Mesendoderm (in vitro differentiated cells): ENCODE data around the gene ACBD4.

Experiments
- DNase-seq: peaks from one replicate; pipeline ENCODE4 v3.0.0; 2013
- H2AK5ac ChIP-seq: 2 replicates; pipeline ENCODE4 v1.6.1; 2013; ENCODE audit warnings: low read length, inconsistent platforms
- H2BK120ac ChIP-seq: 2 replicates; pipeline ENCODE4 v1.6.1; 2013; ENCODE audit warnings: low read depth, mild to moderate bottlenecking, low read length, moderate library complexity, mixed read lengths
- H2BK15ac ChIP-seq: replicated peaks from 2 replicates; pipeline ENCODE4 v1.6.1; 2013; ENCODE audit warnings: low read depth, mild to moderate bottlenecking, moderate library complexity
- H2BK5ac ChIP-seq: 2 replicates; pipeline ENCODE4 v1.6.1; 2013; ENCODE audit warnings: low read length, inconsistent platforms
- H3K18ac ChIP-seq: 2 replicates; pipeline ENCODE4 v1.6.1; 2013; ENCODE audit warnings: mild to moderate bottlenecking, low read length, mixed read lengths
- H3K23ac ChIP-seq: one replicate; pipeline ENCODE4 v1.6.1; 2013; ENCODE audit warnings: low read length
- H3K27ac ChIP-seq: 2 replicates; pipeline ENCODE4 v1.5.1; 2013; ENCODE audit warnings: low read depth, mild to moderate bottlenecking, inconsistent platforms, low read length, moderate library complexity
- H3K27me3 ChIP-seq: 2 replicates; pipeline ENCODE4 v1.6.1; 2013; ENCODE audit warnings: low read length, control low read depth, mild to moderate bottlenecking, inconsistent platforms; ENCODE audit not compliant: insufficient read depth, poor library complexity
- H3K36me3 ChIP-seq: 2 replicates; pipeline ENCODE4 v1.6.1; 2013; ENCODE audit warnings: low read length, inconsistent platforms; ENCODE audit not compliant: control insufficient read depth, insufficient read depth
- H3K4ac ChIP-seq: one replicate; pipeline ENCODE4 v1.6.1; 2013; ENCODE audit warnings: low read depth, mild to moderate bottlenecking, low read length, moderate library complexity
- H3K4me1 ChIP-seq: 2 replicates; pipeline ENCODE4 v1.6.1; 2013; ENCODE audit warnings: low read depth, low read length, inconsistent platforms; ENCODE audit not compliant: control insufficient read depth
- H3K4me2 ChIP-seq: 2 replicates; pipeline ENCODE4 v1.6.1; 2013; ENCODE audit warnings: low read length
- H3K4me3 ChIP-seq: 2 replicates; pipeline ENCODE4 v1.5.1; 2013; ENCODE audit warnings: mild to moderate bottlenecking, low read length
- H3K56ac ChIP-seq: one replicate; pipeline ENCODE4 v1.6.1; 2013; ENCODE audit warnings: low read length
- H3K79me1 ChIP-seq: 2 replicates; pipeline ENCODE4 v1.6.1; 2013; ENCODE audit warnings: low read length, inconsistent platforms
- H3K79me2 ChIP-seq: 2 replicates; pipeline ENCODE4 v1.6.1; 2013; ENCODE audit warnings: mild to moderate bottlenecking, low read length; ENCODE audit not compliant: control insufficient read depth, insufficient read depth
- H3K9ac ChIP-seq: 2 replicates; pipeline ENCODE4 v1.6.1; 2013; ENCODE audit warnings: low read length, inconsistent platforms
- H4K5ac ChIP-seq: one replicate; pipeline ENCODE4 v1.6.1; 2013; ENCODE audit warnings: low read length
- H4K8ac ChIP-seq: one replicate; pipeline ENCODE4 v1.6.1; 2013; ENCODE audit warnings: low read depth, mild to moderate bottlenecking, control low read depth, low read length, moderate library complexity
- WGBS: extraction: QIAGEN DNeasy Blood & Tissue Kit; methylation state at CpG from one replicate; pipeline ENCODE4 v1.1.7; 2013; ENCODE audit warnings: low lambda C conversion rate, missing lambda C conversion rate; ENCODE audit not compliant: insufficient coverage; ENCODE audit errors: extremely low coverage; 5-methylcytosine and 5-hydroxymethylcytosine counted together

Gene ACBD4

GRCh38 chr17:45170280-45170930 lies 34.9 kb downstream of the ACBD4 start:
- no CpG with 5 or more reads among the region's 12 CpGs for WGBS
- Histone ChIP-seq H3K4me2 (no peak overlapping the region), H3K4ac (no peak overlapping the region), H4K8ac (no peak overlapping the region), H3K9ac (no peak overlapping the region), H2BK120ac (no peak overlapping the region), H2AK5ac (no peak overlapping the region), H3K23ac (no peak overlapping the region), H3K18ac (no peak overlapping the region), H3K79me2 (no peaks in the 10 kb centered on the region), H4K5ac (no peak overlapping the region), H3K4me3 (no peak overlapping the region), H2BK5ac (no peak overlapping the region), H3K36me3 (no peaks in the 10 kb centered on the region), H3K4me1 (peaks cover 20% of the 10 kb centered on the region), H3K27ac (no peak overlapping the region), H2BK15ac (no peak overlapping the region), H3K27me3 (no peaks in the 10 kb centered on the region), H3K79me1 (no peaks in the 10 kb centered on the region), H3K56ac (peak overlapping the region; percentile 73)
- peak; percentile 30 for DNase-seq

GRCh38 chr17:45170931-45171337 lies 35.4 kb downstream of the ACBD4 start:
- no peak overlapping the region for H2BK15ac ChIP-seq
- H4K8ac ChIP-seq: no peak overlapping the region
- no peak overlapping the region for H2BK120ac ChIP-seq
- no peak overlapping the region for H2AK5ac ChIP-seq
- H4K5ac ChIP-seq: no peak overlapping the region
- peak overlapping the region; percentile 29 for H3K4ac ChIP-seq
- DNase-seq: peak; percentile 37
- no peaks in the 10 kb centered on the region for H3K79me1 ChIP-seq
- H3K4me1 ChIP-seq: peaks cover 20% of the 10 kb centered on the region
- H3K56ac ChIP-seq: peak overlapping the region; percentile 73
- H3K79me2 ChIP-seq: no peaks in the 10 kb centered on the region
- no CpG with 5 or more reads among the region's 5 CpGs for WGBS
- peak overlapping the region; percentile 65 for H3K18ac ChIP-seq
- peak overlapping the region; percentile 51 for H3K27ac ChIP-seq
- no peak overlapping the region for H3K23ac ChIP-seq
- peak overlapping the region; percentile 39 for H3K9ac ChIP-seq
- H3K4me2 ChIP-seq: no peak overlapping the region
- no peaks in the 10 kb centered on the region for H3K36me3 ChIP-seq
- no peaks in the 10 kb centered on the region for H3K27me3 ChIP-seq
- H2BK5ac ChIP-seq: peak overlapping the region; percentile 2
- H3K4me3 ChIP-seq: no peak overlapping the region

- H3K4me2 ChIP-seq: no peak overlapping the region
- H2BK120ac ChIP-seq: peak overlapping the region; percentile 33
- H4K5ac ChIP-seq: no peak overlapping the region
- no peaks in the 10 kb centered on the region for H3K79me1 ChIP-seq
- no peak overlapping the region for H3K23ac ChIP-seq
- peak overlapping the region; percentile 51 for H3K27ac ChIP-seq
- peak; percentile 61 for DNase-seq
- no peak overlapping the region for H3K4me3 ChIP-seq
- no peaks in the 10 kb centered on the region for H3K36me3 ChIP-seq
- H2BK15ac ChIP-seq: no peak overlapping the region
- peak overlapping the region; percentile 43 for H3K4ac ChIP-seq
- H2BK5ac ChIP-seq: peak overlapping the region; percentile 39
- H3K27me3 ChIP-seq: no peaks in the 10 kb centered on the region
- WGBS: no CpG with 5 or more reads among the region's 20 CpGs
- peak overlapping the region; percentile 73 for H3K56ac ChIP-seq
- H3K9ac ChIP-seq: peak overlapping the region; percentile 39
- no peaks in the 10 kb centered on the region for H3K79me2 ChIP-seq
- peaks cover 20% of the 10 kb centered on the region for H3K4me1 ChIP-seq
- H2AK5ac ChIP-seq: no peak overlapping the region
- H3K18ac ChIP-seq: peak overlapping the region; percentile 65
- peak overlapping the region; percentile 93 for H4K8ac ChIP-seq
Measured at GRCh38 chr17:45171338-45172231, 36.1 kb downstream of the ACBD4 start.

- H3K79me2 ChIP-seq: no peaks in the 10 kb centered on the region
- H3K4me1 ChIP-seq: peaks cover 20% of the 10 kb centered on the region
- H3K4me2 ChIP-seq: no peak overlapping the region
- no peak for DNase-seq
- H3K27ac ChIP-seq: peak overlapping the region; percentile 51
- H2BK15ac ChIP-seq: no peak overlapping the region
- no peaks in the 10 kb centered on the region for H3K27me3 ChIP-seq
- no peak overlapping the region for H3K9ac ChIP-seq
- H3K18ac ChIP-seq: peak overlapping the region; percentile 65
- H3K79me1 ChIP-seq: no peaks in the 10 kb centered on the region
- peak overlapping the region; percentile 33 for H2BK120ac ChIP-seq
- H4K5ac ChIP-seq: no peak overlapping the region
- peak overlapping the region; percentile 33 for H2BK5ac ChIP-seq
- H3K23ac ChIP-seq: no peak overlapping the region
- H3K36me3 ChIP-seq: no peaks in the 10 kb centered on the region
- no peak overlapping the region for H4K8ac ChIP-seq
- H3K4me3 ChIP-seq: no peak overlapping the region
- H2AK5ac ChIP-seq: no peak overlapping the region
- peak overlapping the region; percentile 43 for H3K4ac ChIP-seq
- H3K56ac ChIP-seq: peak overlapping the region; percentile 73
- WGBS: no CpG with 5 or more reads among the region's 5 CpGs
Measured at GRCh38 chr17:45172232-45172540, 36.7 kb downstream of the ACBD4 start.

GRCh38 chr17:45172541-45173286 lies 37.2 kb downstream of the ACBD4 start:
- H2BK120ac ChIP-seq: peak overlapping the region; percentile 33
- WGBS: no CpG with 5 or more reads among the region's 10 CpGs

More at GRCh38 chr17:45172541-45173286, 37.2 kb downstream of the ACBD4 start:
- H3K23ac ChIP-seq: no peak overlapping the region
- peak; percentile 80 for DNase-seq
- no peak overlapping the region for H4K8ac ChIP-seq
- H3K79me1 ChIP-seq: no peaks in the 10 kb centered on the region
- H3K4me2 ChIP-seq: no peak overlapping the region
- peak overlapping the region; percentile 65 for H3K18ac ChIP-seq
- no peaks in the 10 kb centered on the region for H3K79me2 ChIP-seq
- H2BK15ac ChIP-seq: no peak overlapping the region
- peak overlapping the region; percentile 73 for H3K56ac ChIP-seq
- no peak overlapping the region for H2AK5ac ChIP-seq
- no peaks in the 10 kb centered on the region for H3K36me3 ChIP-seq
- peaks cover 20% of the 10 kb centered on the region for H3K4me1 ChIP-seq
- peak overlapping the region; percentile 43 for H3K4ac ChIP-seq
- no peak overlapping the region for H3K4me3 ChIP-seq
- H4K5ac ChIP-seq: no peak overlapping the region
- H3K9ac ChIP-seq: peak overlapping the region; percentile 27
- no peaks in the 10 kb centered on the region for H3K27me3 ChIP-seq
- H3K27ac ChIP-seq: peak overlapping the region; percentile 74
- peak overlapping the region; percentile 59 for H2BK5ac ChIP-seq
